CMK (cell line): ENCODE results near the gene DHPS.
"Not testable (repeated sequence)": the region's sequence is repeated elsewhere in the genome, so short reads cannot be mapped to it uniquely, and the experiment has no call there.

Source experiments
- DNase-seq: peaks from one replicate; pipeline ENCODE4 v3.0.0-alpha.2; 2010; ENCODE audit warnings: low read depth

The DHPS gene

GRCh38 chr19:12681074-12681987, at the start of gene DHPS:
Gene DHPS (minus strand): TSS chr19:12681880. CDS start chr19:12681766, 114 bp downstream.
- peak; percentile 98 for DNase-seq

- no peak for DNase-seq
Observed at GRCh38 chr19:12731337-12731736, 49.7 kb upstream of the DHPS start.

- no peak for DNase-seq
Observed at GRCh38 chr19:12730064-12730463, 48.4 kb upstream of the DHPS start.

- DNase-seq = no peak
Observed at GRCh38 chr19:12727745-12728433, 46.2 kb upstream of the DHPS start.

GRCh38 chr19:12726988-12727316, 45.3 kb upstream of the DHPS start:
- no peak for DNase-seq

GRCh38 chr19:12725612-12726011, 43.9 kb upstream of the DHPS start:
- DNase-seq = not testable (repeated sequence)

GRCh38 chr19:12723641-12724426, 42.2 kb upstream of the DHPS start, which contains the start of gene TNPO2:
Gene TNPO2 (minus strand): TSS chr19:12723932. CDS start chr19:12720977, 2,955 bp downstream.
- peak; percentile 63 for DNase-seq

- DNase-seq = no peak
Observed at GRCh38 chr19:12723381-12723640, 41.6 kb upstream of the DHPS start.

GRCh38 chr19:12722566-12723380, 41.1 kb upstream of the DHPS start:
- DNase-seq = peak; percentile 98

- DNase-seq = peak; percentile 48
Observed at GRCh38 chr19:12721656-12722565, 40.2 kb upstream of the DHPS start.

- DNase-seq = no peak
Observed at GRCh38 chr19:12720851-12721655, 39.4 kb upstream of the DHPS start.

- DNase-seq = no peak
Observed at GRCh38 chr19:12720296-12720695, 38.6 kb upstream of the DHPS start.

- DNase-seq = no peak
Observed at GRCh38 chr19:12715929-12716328, 34.2 kb upstream of the DHPS start.

GRCh38 chr19:12715102-12715501, 33.4 kb upstream of the DHPS start:
- DNase-seq = no peak

- not testable (repeated sequence) for DNase-seq
Observed at GRCh38 chr19:12713304-12713703, 31.6 kb upstream of the DHPS start.

GRCh38 chr19:12712077-12712476, 30.4 kb upstream of the DHPS start:
- not testable (repeated sequence) for DNase-seq

- DNase-seq = no peak
Observed at GRCh38 chr19:12711187-12711586, 29.5 kb upstream of the DHPS start.

GRCh38 chr19:12708641-12709040, 27.0 kb upstream of the DHPS start:
- no peak for DNase-seq

- DNase-seq = no peak
Observed at GRCh38 chr19:12706332-12706718, 24.6 kb upstream of the DHPS start.
